ENCODE data around the gene ZNF587. TPM values are rescaled to one million over a fixed set of nuclear protein-coding genes. Genes with fewer than 3 reads are reported as not detected.
"Not testable (repeated sequence)": the region's sequence is repeated elsewhere in the genome, so short reads cannot be mapped to it uniquely, and the experiment has no call there.

The ZNF587 gene
- polyA plus RNA-seq, 4 donors = 5.1 to 53.9 (median 12.2) TPM

DNA sequence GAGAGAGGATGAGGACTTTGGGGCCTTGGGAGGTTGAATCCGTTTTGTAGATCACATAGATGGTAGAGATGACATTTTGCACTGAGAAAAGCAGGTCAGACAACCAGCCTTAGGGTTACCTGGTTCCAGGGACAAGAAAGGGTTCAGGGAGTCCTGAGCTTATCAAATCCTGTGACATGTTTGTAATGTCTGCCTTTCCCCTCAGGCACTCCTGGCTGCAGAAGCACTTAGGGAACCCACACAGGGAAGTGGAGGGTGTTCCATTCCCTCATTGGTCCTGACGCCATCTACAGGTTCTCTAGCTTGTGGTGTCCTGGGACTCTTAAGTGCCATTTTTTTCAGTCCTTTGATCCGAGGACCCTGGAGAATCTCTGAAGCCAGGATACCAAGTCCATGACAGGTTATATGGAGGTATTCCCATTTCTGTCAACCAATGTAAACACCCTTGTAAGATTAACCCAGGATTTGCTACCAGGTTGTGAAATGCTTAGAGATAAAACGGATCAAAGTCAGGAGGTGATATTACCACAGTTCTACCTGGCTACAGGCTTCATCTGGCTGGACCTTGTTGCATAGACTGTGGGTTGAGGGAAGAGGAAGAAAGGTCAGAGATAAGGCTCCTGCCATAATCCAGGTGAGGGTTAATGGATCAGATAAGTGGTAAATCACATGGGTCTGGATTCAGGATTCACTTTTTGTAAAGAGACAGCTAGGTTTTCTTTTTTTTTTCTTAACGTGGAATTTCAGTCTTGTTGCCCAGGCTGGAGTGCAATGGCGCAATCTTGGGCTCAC, 2.3 kb downstream of the ZNF587 start:
- Histone ChIP-seq H3K27ac (ENCODE audit: low read depth in 1 of 3, low read length in 2 of 3) (peak overlapping the region; percentile 22 to 96 (median 43)), H3K4me3 (ENCODE audit: low read depth in 1 of 3, low read length in 3 of 3) (peak overlapping the region in 1 of 3 donors; percentile 48), H3K36me3 (ENCODE audit: control insufficient read depth in 3 of 3, insufficient read depth in 2 of 3, low read depth in 1 of 3, low read length in 3 of 3) (peaks cover 5 to 49% (median 19%) of the 10 kb centered on the region in 3 donors), H3K4me1 (ENCODE audit: control insufficient read depth in 3 of 3, insufficient read depth in 2 of 3, low read depth in 1 of 3, low read length in 2 of 3) (peaks cover 0 to 15% (median 8%) of the 10 kb centered on the region in 3 donors), H3K9me3 (ENCODE audit: control insufficient read depth in 2 of 2, insufficient read depth in 1 of 2, low read depth in 1 of 2, low read length in 1 of 2) (peaks cover 0 to 13% of the 10 kb centered on the region in 2 donors)
- H3K27me3 ChIP-seq (ENCODE audit: control insufficient read depth in 3 of 3, insufficient read depth in 3 of 3, low read length in 3 of 3); FAIRE-seq: not testable (repeated sequence)
- DNase-seq = peak; percentile 63 to 90
- 40 to 64% (median 51%) methylated on average over 4 to 5 of the region's 6 CpGs for WGBS, 3 donors

DNA sequence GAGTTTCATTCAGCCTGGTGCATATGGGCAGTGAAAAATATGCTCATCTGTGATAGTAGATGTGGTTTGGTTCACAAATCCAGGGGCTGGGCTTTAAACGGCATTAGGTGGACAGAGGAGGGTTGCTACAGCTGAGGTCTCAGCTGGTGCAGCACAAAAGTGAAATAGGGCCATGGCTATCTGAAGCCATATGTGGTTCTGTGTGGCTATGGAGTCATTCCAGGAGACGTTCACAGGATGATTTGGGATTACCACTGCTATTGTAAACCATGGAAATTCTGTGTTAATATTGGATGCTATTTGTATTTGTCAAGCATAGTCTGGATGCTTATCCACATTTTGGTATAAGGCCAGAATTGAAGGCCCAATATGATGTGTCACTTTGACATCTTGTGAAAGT, 4.5 kb downstream of the ZNF587 start:
- Histone ChIP-seq H3K4me1 (ENCODE audit: control insufficient read depth in 3 of 3, insufficient read depth in 2 of 3, low read depth in 1 of 3, low read length in 2 of 3) (peaks cover 0 to 15% (median 8%) of the 10 kb centered on the region in 3 donors), H3K9me3 (ENCODE audit: control insufficient read depth in 2 of 2, insufficient read depth in 1 of 2, low read depth in 1 of 2, low read length in 1 of 2) (peaks cover 0 to 19% of the 10 kb centered on the region in 2 donors), H3K36me3 (ENCODE audit: control insufficient read depth in 3 of 3, insufficient read depth in 2 of 3, low read depth in 1 of 3, low read length in 3 of 3) (peaks cover 11 to 52% (median 27%) of the 10 kb centered on the region in 3 donors)
- not testable (repeated sequence) for H3K27me3 ChIP-seq (ENCODE audit: control insufficient read depth in 3 of 3, insufficient read depth in 3 of 3, low read length in 3 of 3); H3K4me3 ChIP-seq (ENCODE audit: low read depth in 1 of 3, low read length in 3 of 3); H3K27ac ChIP-seq (ENCODE audit: low read depth in 1 of 3, low read length in 2 of 3); FAIRE-seq; DNase-seq
- 87 to 96% (median 87%) methylated on average over 2 of the region's 2 CpGs for WGBS, 3 donors

GRCh38 chr19:57862351-57862750, 12.7 kb downstream of the ZNF587 start:
- H3K36me3 ChIP-seq (ENCODE audit: control insufficient read depth in 3 of 3, insufficient read depth in 2 of 3, low read depth in 1 of 3, low read length in 3 of 3) = peaks cover 21 to 69% (median 42%) of the 10 kb centered on the region in 3 donors
- H3K9me3 ChIP-seq (ENCODE audit: control insufficient read depth in 2 of 2, insufficient read depth in 1 of 2, low read depth in 1 of 2, low read length in 1 of 2) = peaks cover 0 to 44% of the 10 kb centered on the region in 2 donors
- not testable (repeated sequence) for H3K4me3 ChIP-seq (ENCODE audit: low read depth in 1 of 3, low read length in 3 of 3); H3K27me3 ChIP-seq (ENCODE audit: control insufficient read depth in 3 of 3, insufficient read depth in 3 of 3, low read length in 3 of 3); H3K27ac ChIP-seq (ENCODE audit: low read depth in 1 of 3, low read length in 2 of 3); FAIRE-seq; H3K4me1 ChIP-seq (ENCODE audit: control insufficient read depth in 3 of 3, insufficient read depth in 2 of 3, low read depth in 1 of 3, low read length in 2 of 3); DNase-seq
- WGBS, 3 donors = 95 to 98% (median 96%) methylated on average over 3 of the region's 3 CpGs

- 96 to 100% (median 98%) methylated on average over 7 of the region's 7 CpGs for WGBS, 3 donors
- H3K36me3 ChIP-seq (ENCODE audit: control insufficient read depth in 3 of 3, insufficient read depth in 2 of 3, low read depth in 1 of 3, low read length in 3 of 3) = peaks cover 16 to 59% (median 18%) of the 10 kb centered on the region in 3 donors
- no peak for FAIRE-seq
- H3K27ac ChIP-seq (ENCODE audit: low read depth in 1 of 3, low read length in 2 of 3) = no peak overlapping the region
- DNase-seq = no peak
- H3K9me3 ChIP-seq (ENCODE audit: control insufficient read depth in 2 of 2, insufficient read depth in 1 of 2, low read depth in 1 of 2, low read length in 1 of 2) = peaks cover 0 to 76% of the 10 kb centered on the region in 2 donors
- H3K27me3 ChIP-seq (ENCODE audit: control insufficient read depth in 3 of 3, insufficient read depth in 3 of 3, low read length in 3 of 3) = no peaks in the 10 kb centered on the region
- H3K4me1 ChIP-seq (ENCODE audit: control insufficient read depth in 3 of 3, insufficient read depth in 2 of 3, low read depth in 1 of 3, low read length in 2 of 3) = no peaks in the 10 kb centered on the region
- no peak overlapping the region for H3K4me3 ChIP-seq (ENCODE audit: low read depth in 1 of 3, low read length in 3 of 3)
Measured at GRCh38 chr19:57867868-57868492, 18.3 kb downstream of the ZNF587 start.

DNA sequence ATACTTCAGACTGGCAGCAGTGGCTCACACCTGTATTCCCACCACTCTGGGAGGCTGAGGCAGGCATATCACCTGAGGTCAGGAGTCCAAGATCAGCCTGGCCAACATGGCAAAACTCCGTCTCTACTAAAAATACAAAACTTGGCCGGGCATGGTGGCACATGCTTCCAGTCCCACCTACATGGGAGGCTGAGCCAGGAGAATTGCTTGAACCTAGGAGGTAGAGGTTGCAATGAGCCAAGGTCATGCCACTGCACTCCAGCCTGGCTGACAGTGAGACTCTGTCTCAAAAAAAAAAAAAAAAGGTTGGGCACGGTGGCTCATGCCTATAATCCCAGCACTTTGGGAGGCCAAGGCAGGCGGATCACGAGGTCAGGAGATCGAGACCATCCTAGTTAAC, 20.0 kb downstream of the ZNF587 start:
- not testable (repeated sequence) for H3K27me3 ChIP-seq (ENCODE audit: control insufficient read depth in 3 of 3, insufficient read depth in 3 of 3, low read length in 3 of 3); H3K27ac ChIP-seq (ENCODE audit: low read depth in 1 of 3, low read length in 2 of 3); DNase-seq; H3K4me1 ChIP-seq (ENCODE audit: control insufficient read depth in 3 of 3, insufficient read depth in 2 of 3, low read depth in 1 of 3, low read length in 2 of 3); H3K4me3 ChIP-seq (ENCODE audit: low read depth in 1 of 3, low read length in 3 of 3); FAIRE-seq
- WGBS, 3 donors = 89 to 98% (median 97%) methylated on average over 5 to 6 of the region's 6 CpGs
- H3K9me3 ChIP-seq (ENCODE audit: control insufficient read depth in 2 of 2, insufficient read depth in 1 of 2, low read depth in 1 of 2, low read length in 1 of 2) = peaks cover 0 to 81% of the 10 kb centered on the region in 2 donors
- H3K36me3 ChIP-seq (ENCODE audit: control insufficient read depth in 3 of 3, insufficient read depth in 2 of 3, low read depth in 1 of 3, low read length in 3 of 3) = peaks cover 18 to 55% (median 23%) of the 10 kb centered on the region in 3 donors

DNA sequence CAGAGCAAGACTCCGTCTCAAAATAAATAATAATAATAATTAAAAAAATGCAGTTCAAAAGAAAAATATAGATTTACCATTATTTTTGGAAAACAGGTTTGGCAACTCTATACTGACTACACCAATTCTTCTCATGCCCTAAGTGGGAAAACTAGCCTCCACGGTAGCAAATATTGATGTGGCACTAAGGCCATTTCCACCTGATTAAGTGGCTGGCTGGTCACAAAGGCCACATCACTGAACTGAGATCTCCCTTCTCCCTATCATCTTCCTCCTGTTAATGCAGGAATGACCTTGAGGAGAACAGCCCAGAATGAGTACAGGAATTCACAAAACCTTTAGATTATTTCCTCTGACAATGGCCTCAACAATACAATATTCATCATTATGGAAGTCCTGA, 20.6 kb downstream of the ZNF587 start:
- Histone ChIP-seq H3K36me3 (ENCODE audit: control insufficient read depth in 3 of 3, insufficient read depth in 2 of 3, low read depth in 1 of 3, low read length in 3 of 3) (peaks cover 17 to 53% (median 22%) of the 10 kb centered on the region in 3 donors), H3K27me3 (ENCODE audit: control insufficient read depth in 3 of 3, insufficient read depth in 3 of 3, low read length in 3 of 3) (no peaks in the 10 kb centered on the region), H3K9me3 (ENCODE audit: control insufficient read depth in 2 of 2, insufficient read depth in 1 of 2, low read depth in 1 of 2, low read length in 1 of 2) (peaks cover 0 to 83% of the 10 kb centered on the region in 2 donors), H3K4me3 (ENCODE audit: low read depth in 1 of 3, low read length in 3 of 3) (no peak overlapping the region), H3K4me1 (ENCODE audit: control insufficient read depth in 3 of 3, insufficient read depth in 2 of 3, low read depth in 1 of 3, low read length in 2 of 3) (no peaks in the 10 kb centered on the region), H3K27ac (ENCODE audit: low read depth in 1 of 3, low read length in 2 of 3) (no peak overlapping the region)
- WGBS, 3 donors = 87 to 94% (median 93%) methylated on average over 2 of the region's 2 CpGs
- DNase-seq (no peak), FAIRE-seq (no peak)

- H3K4me1 ChIP-seq (ENCODE audit: control insufficient read depth in 3 of 3, insufficient read depth in 2 of 3, low read depth in 1 of 3, low read length in 2 of 3) = no peaks in the 10 kb centered on the region
- H3K4me3 ChIP-seq (ENCODE audit: low read depth in 1 of 3, low read length in 3 of 3) = no peak overlapping the region
- no peak for DNase-seq
- no peak for FAIRE-seq
- peaks cover 9 to 49% (median 20%) of the 10 kb centered on the region in 3 donors for H3K36me3 ChIP-seq (ENCODE audit: control insufficient read depth in 3 of 3, insufficient read depth in 2 of 3, low read depth in 1 of 3, low read length in 3 of 3)
- H3K27me3 ChIP-seq (ENCODE audit: control insufficient read depth in 3 of 3, insufficient read depth in 3 of 3, low read length in 3 of 3) = no peaks in the 10 kb centered on the region
- no peak overlapping the region for H3K27ac ChIP-seq (ENCODE audit: low read depth in 1 of 3, low read length in 2 of 3)
- peaks cover 0 to 87% of the 10 kb centered on the region in 2 donors for H3K9me3 ChIP-seq (ENCODE audit: control insufficient read depth in 2 of 2, insufficient read depth in 1 of 2, low read depth in 1 of 2, low read length in 1 of 2)
Measured at GRCh38 chr19:57872450-57872849, 22.8 kb downstream of the ZNF587 start.

DNA sequence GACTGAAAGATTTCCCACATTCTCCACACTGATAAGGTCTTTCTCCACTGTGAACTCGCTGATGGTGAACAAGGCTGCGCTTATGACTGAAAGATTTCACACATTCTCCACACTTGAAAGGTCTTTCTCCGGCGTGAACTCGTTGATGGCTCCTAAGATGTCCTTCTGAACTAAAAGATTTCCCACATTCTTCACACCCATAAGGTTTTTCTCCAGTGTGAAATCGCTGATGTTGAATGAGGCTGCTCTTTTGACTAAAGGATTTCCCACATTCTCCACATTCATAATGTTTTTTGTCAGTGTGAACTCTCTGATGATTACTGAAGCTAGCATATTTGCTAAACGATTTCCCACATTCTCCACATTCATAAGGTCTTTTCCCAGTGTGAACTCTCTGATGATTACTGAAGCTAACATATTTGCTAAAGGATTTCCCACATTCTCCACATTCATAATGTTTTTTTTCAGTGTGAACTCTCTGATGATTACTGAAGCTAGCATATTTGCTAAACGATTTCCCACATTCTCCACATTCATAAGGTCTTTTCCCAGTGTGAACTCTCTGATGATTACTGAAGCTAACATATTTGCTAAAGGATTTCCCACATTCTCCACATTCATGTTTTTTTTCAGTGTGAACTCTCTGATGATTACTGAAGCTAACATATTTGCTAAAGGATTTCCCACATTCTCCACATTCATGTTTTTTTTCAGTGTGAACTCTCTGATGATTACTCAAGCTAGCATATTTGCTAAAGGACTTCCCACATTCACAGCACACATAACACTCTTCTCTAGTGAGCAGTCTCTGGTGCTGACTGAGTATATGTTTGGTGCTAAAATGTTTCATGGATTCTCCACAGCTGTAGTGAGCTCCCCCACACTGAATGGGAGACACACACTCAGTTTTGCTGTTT, 24.5 kb downstream of the ZNF587 start:
- H3K27ac ChIP-seq (ENCODE audit: low read depth in 1 of 3, low read length in 2 of 3); DNase-seq; H3K4me1 ChIP-seq (ENCODE audit: control insufficient read depth in 3 of 3, insufficient read depth in 2 of 3, low read depth in 1 of 3, low read length in 2 of 3); H3K4me3 ChIP-seq (ENCODE audit: low read depth in 1 of 3, low read length in 3 of 3); H3K27me3 ChIP-seq (ENCODE audit: control insufficient read depth in 3 of 3, insufficient read depth in 3 of 3, low read length in 3 of 3); FAIRE-seq: not testable (repeated sequence)
- Histone ChIP-seq H3K9me3 (ENCODE audit: control insufficient read depth in 2 of 2, insufficient read depth in 1 of 2, low read depth in 1 of 2, low read length in 1 of 2) (peaks cover 0 to 86% of the 10 kb centered on the region in 2 donors), H3K36me3 (ENCODE audit: control insufficient read depth in 3 of 3, insufficient read depth in 2 of 3, low read depth in 1 of 3, low read length in 3 of 3) (peaks cover 2 to 48% (median 15%) of the 10 kb centered on the region in 3 donors)
- 95 to 96% (median 95%) methylated on average over 8 of the region's 8 CpGs for WGBS, 3 donors
